ENCODE measurements around the gene DDX21. TPM values are rescaled to one million over a fixed set of nuclear protein-coding genes. Genes with fewer than 3 reads are reported as not detected.

The DDX21 gene
- total and polyA plus RNA-seq, 2 of the 13 experiments (the other 11 are each of a cell fraction or from before 2014, with no cell fraction given) = 52.5 to 147 TPM

DNA sequence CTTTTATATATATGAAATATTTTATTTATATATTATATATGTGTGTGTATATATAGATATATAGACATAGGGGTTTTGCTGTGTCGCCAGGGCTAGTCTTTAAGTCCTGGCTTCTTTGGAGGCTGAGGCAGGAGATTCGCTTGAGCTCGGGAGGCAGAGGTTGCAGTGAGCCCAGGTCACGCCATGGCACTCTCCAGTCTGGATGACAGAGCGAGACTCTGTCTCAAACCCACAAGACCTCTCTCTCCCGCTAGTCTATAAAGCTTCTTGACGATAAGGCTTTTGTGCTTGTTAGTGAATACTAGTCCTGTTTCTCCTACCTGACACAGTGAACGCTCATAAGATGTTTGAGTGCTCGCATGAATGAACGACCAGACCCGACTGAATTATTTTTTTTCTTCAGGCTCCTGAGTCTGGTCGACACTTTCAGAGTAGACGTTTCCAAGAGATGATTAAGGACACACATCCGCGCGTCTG, 577 bp upstream of the DDX21 start:
- peak overlapping the region; percentile 97 for H3K9ac ChIP-seq (ENCODE audit: insufficient read depth, low read depth, low read length)
- CTCF ChIA-PET (ENCODE audit: low intra/inter-chr PET ratio, low total read pairs) = no interaction called here
- TF ChIP-seq ZNF331 (CRISPR knock-in tag; IDR thresholded peaks at IDR 0.05) (no peak), ZNF772 (CRISPR knock-in tag; IDR thresholded peaks at IDR 0.05) (peak; percentile 2; the same call in 1 of the 2 replicates), ZNF136 (CRISPR knock-in tag; IDR thresholded peaks at IDR 0.05; ENCODE audit: low read depth) (0 out of 2 replicates have a peak, but pooled peaks have one; percentile 3), ZFP37 (CRISPR knock-in tag; IDR thresholded peaks at IDR 0.05; ENCODE audit: borderline replicate concordance) (peak; percentile 72), TP53 (CRISPR knock-in tag; conservative IDR thresholded peaks at IDR 0.05) (peak; percentile 55; the same call in 1 of the 2 replicates)
- TF ChIP-seq, protein P1, sequence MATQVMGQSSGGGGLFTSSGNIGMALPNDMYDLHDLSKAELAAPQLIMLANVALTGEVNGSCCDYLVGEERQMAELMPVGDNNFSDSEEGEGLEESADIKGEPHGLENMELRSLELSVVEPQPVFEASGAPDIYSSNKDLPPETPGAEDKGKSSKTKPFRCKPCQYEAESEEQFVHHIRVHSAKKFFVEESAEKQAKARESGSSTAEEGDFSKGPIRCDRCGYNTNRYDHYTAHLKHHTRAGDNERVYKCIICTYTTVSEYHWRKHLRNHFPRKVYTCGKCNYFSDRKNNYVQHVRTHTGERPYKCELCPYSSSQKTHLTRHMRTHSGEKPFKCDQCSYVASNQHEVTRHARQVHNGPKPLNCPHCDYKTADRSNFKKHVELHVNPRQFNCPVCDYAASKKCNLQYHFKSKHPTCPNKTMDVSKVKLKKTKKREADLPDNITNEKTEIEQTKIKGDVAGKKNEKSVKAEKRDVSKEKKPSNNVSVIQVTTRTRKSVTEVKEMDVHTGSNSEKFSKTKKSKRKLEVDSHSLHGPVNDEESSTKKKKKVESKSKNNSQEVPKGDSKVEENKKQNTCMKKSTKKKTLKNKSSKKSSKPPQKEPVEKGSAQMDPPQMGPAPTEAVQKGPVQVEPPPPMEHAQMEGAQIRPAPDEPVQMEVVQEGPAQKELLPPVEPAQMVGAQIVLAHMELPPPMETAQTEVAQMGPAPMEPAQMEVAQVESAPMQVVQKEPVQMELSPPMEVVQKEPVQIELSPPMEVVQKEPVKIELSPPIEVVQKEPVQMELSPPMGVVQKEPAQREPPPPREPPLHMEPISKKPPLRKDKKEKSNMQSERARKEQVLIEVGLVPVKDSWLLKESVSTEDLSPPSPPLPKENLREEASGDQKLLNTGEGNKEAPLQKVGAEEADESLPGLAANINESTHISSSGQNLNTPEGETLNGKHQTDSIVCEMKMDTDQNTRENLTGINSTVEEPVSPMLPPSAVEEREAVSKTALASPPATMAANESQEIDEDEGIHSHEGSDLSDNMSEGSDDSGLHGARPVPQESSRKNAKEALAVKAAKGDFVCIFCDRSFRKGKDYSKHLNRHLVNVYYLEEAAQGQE (IDR thresholded peaks at IDR 0.05; ENCODE audit: borderline replicate concordance in 1 of 2, low read depth in 1 of 2, low read length in 2 of 2) = no peak
- TF ChIP-seq, protein P2, sequence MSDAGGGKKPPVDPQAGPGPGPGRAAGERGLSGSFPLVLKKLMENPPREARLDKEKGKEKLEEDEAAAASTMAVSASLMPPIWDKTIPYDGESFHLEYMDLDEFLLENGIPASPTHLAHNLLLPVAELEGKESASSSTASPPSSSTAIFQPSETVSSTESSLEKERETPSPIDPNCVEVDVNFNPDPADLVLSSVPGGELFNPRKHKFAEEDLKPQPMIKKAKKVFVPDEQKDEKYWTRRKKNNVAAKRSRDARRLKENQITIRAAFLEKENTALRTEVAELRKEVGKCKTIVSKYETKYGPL (CRISPR knock-in tag; IDR thresholded peaks at IDR 0.05) = 0 out of 2 replicates have a peak, but pooled peaks have one; percentile 2
- TF ChIP-seq, protein P3, sequence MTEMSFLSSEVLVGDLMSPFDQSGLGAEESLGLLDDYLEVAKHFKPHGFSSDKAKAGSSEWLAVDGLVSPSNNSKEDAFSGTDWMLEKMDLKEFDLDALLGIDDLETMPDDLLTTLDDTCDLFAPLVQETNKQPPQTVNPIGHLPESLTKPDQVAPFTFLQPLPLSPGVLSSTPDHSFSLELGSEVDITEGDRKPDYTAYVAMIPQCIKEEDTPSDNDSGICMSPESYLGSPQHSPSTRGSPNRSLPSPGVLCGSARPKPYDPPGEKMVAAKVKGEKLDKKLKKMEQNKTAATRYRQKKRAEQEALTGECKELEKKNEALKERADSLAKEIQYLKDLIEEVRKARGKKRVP (CRISPR knock-in tag; IDR thresholded peaks at IDR 0.05) = 0 out of 4 replicates have a peak, but pooled peaks of 1 of the 2 experiments have one; percentile 5
- TF ChIP-seq, protein P4, sequence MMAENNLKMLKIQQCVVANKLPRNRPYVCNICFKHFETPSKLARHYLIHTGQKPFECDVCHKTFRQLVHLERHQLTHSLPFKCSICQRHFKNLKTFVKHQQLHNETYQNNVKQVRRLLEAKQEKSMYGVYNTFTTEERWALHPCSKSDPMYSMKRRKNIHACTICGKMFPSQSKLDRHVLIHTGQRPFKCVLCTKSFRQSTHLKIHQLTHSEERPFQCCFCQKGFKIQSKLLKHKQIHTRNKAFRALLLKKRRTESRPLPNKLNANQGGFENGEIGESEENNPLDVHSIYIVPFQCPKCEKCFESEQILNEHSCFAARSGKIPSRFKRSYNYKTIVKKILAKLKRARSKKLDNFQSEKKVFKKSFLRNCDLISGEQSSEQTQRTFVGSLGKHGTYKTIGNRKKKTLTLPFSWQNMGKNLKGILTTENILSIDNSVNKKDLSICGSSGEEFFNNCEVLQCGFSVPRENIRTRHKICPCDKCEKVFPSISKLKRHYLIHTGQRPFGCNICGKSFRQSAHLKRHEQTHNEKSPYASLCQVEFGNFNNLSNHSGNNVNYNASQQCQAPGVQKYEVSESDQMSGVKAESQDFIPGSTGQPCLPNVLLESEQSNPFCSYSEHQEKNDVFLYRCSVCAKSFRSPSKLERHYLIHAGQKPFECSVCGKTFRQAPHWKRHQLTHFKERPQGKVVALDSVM (CRISPR knock-in tag; IDR thresholded peaks at IDR 0.05) = peak; percentile 62; the same call in 1 of the 2 replicates
- peaks cover 30% of the 10 kb centered on the region for H3K4me1 ChIP-seq (ENCODE audit: insufficient read depth, low read length)
- ATAC-seq = peak; percentile 19
- H3K27ac ChIP-seq (ENCODE audit: extremely low read length, insufficient read depth, low read length) = peak overlapping the region; percentile 91
- no peak for DNase-seq (ENCODE audit: low spot score)
- peak overlapping the region; percentile 95 for H3K4me2 ChIP-seq (ENCODE audit: low read depth, low read length)
- FAIRE-seq = no peak
- H4K20me1 ChIP-seq (ENCODE audit: insufficient read depth, low read length) = peaks cover 22% of the 10 kb centered on the region
- H2AFZ ChIP-seq (ENCODE audit: low read length) = peak overlapping the region; percentile 79
- peak overlapping the region; percentile 66 to 96 (median 90) for H3K4me3 ChIP-seq (replicated peaks in 1 of 3; ENCODE audit: insufficient read depth in 1 of 3, low read depth in 2 of 3, low read length in 3 of 3)
- TSS peak; percentile 89 for BruUV-seq (replicated peaks)
- under 1% methylated on average over 16 of the region's 16 CpGs for WGBS (ENCODE audit: low lambda C conversion rate)
- POLR2A ChIA-PET = interaction anchor here (1.0 to 2.3 kb wide), 8 partner anchors 13 to 234 kb away, joined by 3 to 9 read pairs (median 4); partner anchors contain the start of genes CCAR1 and DDX50
- in situ Hi-C loops (cut with HindIII; ENCODE audit: extremely low pct_ligation_motif_present, low pct_unique_long_range_greater_than_20kb) (no loop called here), intact Hi-C loops (cut with micrococcal nuclease; ENCODE audit: unreplicated experiment) (loop anchor here (1.0 to 5.0 kb wide), 2 partner anchors 54 to 137 kb away; partner anchors contain the start of gene DDX50)
- no peaks in the 10 kb centered on the region for H3K9me3 ChIP-seq (ENCODE audit: low read length)
- peaks cover 2 to 7% of the 10 kb centered on the region in 2 experiments for H3K36me3 ChIP-seq (replicated peaks in 1 of 2; ENCODE audit: control insufficient read depth in 1 of 2, insufficient read depth in 2 of 2, low read length in 2 of 2)
- H3K27me3 ChIP-seq (ENCODE audit: control insufficient read depth in 1 of 2, insufficient read depth in 2 of 2, low read length in 2 of 2) = no peaks in the 10 kb centered on the region; a peak in 1 of 5 replicates
- H3K79me2 ChIP-seq (ENCODE audit: insufficient read depth, low read length) = peaks cover 50% of the 10 kb centered on the region

All from HepG2 (cell line).